NCI-H1694 treated with DMSO at 0.1 percent for 48 hours (cell line): ENCODE data around the gene CFAP73.
A peak's percentile ranks its signal among the peaks of the same experiment; 100 is the strongest.
"Not testable (repeated sequence)": the region's sequence is repeated elsewhere in the genome, so short reads cannot be mapped to it uniquely, and the experiment has no call there.

ENCODE experiments used
- DNase-seq: peaks from one replicate; lab custom pipeline; 2025; lab: John Stamatoyannopoulos, UW

Gene CFAP73

GRCh38 chr12:113190761-113191160 lies 41.2 kb downstream of the CFAP73 start:
- no peak for DNase-seq

- no peak for DNase-seq
These were observed 41.7 kb downstream of the CFAP73 start for GRCh38 chr12:113191227-113191626.

GRCh38 chr12:113194971-113195391 lies 45.5 kb downstream of the CFAP73 start:
- DNase-seq, result no peak

GRCh38 chr12:113195598-113195997 lies 46.1 kb downstream of the CFAP73 start:
- no peak for DNase-seq

- no peak for DNase-seq
These were observed 47.1 kb downstream of the CFAP73 start for GRCh38 chr12:113196582-113196981.

- peak; percentile 73 for DNase-seq
These were observed 47.5 kb downstream of the CFAP73 start for GRCh38 chr12:113196990-113197389.

GRCh38 chr12:113197518-113198077 lies 48.1 kb downstream of the CFAP73 start:
- no peak for DNase-seq

GRCh38 chr12:113198296-113198695 lies 48.8 kb downstream of the CFAP73 start:
- DNase-seq, result no peak

- no peak for DNase-seq
These were observed 50.7 kb downstream of the CFAP73 start for GRCh38 chr12:113200021-113200797.

- DNase-seq, result no peak
These were observed 52.0 kb downstream of the CFAP73 start for GRCh38 chr12:113201187-113202177.

GRCh38 chr12:113202300-113203075 lies 53.0 kb downstream of the CFAP73 start:
- DNase-seq, result no peak

GRCh38 chr12:113203852-113204760 lies 54.6 kb downstream of the CFAP73 start:
- DNase-seq, result no peak

GRCh38 chr12:113204804-113205203 lies 55.3 kb downstream of the CFAP73 start:
- no peak for DNase-seq

GRCh38 chr12:113206802-113207201 lies 57.3 kb downstream of the CFAP73 start:
- not testable (repeated sequence) for DNase-seq

- no peak for DNase-seq
These were observed 58.1 kb downstream of the CFAP73 start for GRCh38 chr12:113207613-113208040.

- DNase-seq, result no peak
These were observed 58.8 kb downstream of the CFAP73 start for GRCh38 chr12:113208041-113208934.
